Uterus (tissue), 2 donors: ENCODE results near the gene PDE4DIP.
"Not testable (repeated sequence)": the region's sequence is repeated elsewhere in the genome, so short reads cannot be mapped to it uniquely, and the experiment has no call there.

Experiments
- POLR2A ChIP-seq, 2 donors: fragments of 450-650 bp; IDR thresholded peaks; one replicate each; pipeline ENCODE4 v1.6.1; 2016; ENCODE audit warnings: antibody characterized with exemption in 2 of 2, mild to moderate bottlenecking in 1 of 2, moderate library complexity in 1 of 2
- TF ChIP-seq, protein P1 (sequence below), 4 experiments: fragments of 200-600 bp in 2 of 4; fragments of 450-650 bp in 2 of 4; sonication (generic) in 2 of 4; IDR thresholded peaks; one replicate each; pipeline ENCODE4 v1.5.1; 2016 to 2019; ENCODE audit warnings: antibody characterized with exemption in 4 of 4, mild to moderate bottlenecking in 2 of 4, moderate library complexity in 1 of 4

DNA sequence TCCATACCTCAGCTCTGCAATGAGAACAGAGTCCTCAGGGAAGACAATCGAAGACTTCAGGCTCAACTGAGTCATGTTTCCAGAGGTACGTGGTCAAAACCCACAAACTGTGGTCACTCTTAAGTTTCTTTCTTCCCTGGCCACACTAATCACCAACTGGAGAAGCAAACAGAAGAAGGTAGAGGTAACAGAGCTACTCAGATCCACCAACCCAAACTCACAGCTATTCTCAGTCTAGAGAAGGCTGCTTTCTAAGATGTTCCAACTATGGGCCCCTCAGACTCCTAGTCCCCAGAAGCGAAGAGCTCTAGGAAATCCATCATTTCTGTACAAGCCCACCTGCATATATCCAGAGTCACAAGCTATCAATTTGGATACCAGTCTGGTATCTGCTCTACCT is 174.3 kb downstream of the PDE4DIP start:
- TF ChIP-seq POLR2A (IDR thresholded peaks at IDR 0.05), result not testable (repeated sequence)
- TF ChIP-seq, protein P1, sequence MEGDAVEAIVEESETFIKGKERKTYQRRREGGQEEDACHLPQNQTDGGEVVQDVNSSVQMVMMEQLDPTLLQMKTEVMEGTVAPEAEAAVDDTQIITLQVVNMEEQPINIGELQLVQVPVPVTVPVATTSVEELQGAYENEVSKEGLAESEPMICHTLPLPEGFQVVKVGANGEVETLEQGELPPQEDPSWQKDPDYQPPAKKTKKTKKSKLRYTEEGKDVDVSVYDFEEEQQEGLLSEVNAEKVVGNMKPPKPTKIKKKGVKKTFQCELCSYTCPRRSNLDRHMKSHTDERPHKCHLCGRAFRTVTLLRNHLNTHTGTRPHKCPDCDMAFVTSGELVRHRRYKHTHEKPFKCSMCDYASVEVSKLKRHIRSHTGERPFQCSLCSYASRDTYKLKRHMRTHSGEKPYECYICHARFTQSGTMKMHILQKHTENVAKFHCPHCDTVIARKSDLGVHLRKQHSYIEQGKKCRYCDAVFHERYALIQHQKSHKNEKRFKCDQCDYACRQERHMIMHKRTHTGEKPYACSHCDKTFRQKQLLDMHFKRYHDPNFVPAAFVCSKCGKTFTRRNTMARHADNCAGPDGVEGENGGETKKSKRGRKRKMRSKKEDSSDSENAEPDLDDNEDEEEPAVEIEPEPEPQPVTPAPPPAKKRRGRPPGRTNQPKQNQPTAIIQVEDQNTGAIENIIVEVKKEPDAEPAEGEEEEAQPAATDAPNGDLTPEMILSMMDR (IDR thresholded peaks at IDR 0.05), result not testable (repeated sequence)
